GM18861 (cell line): ENCODE measurements around the gene SLC5A11.
"Not testable (repeated sequence)": the region's sequence is repeated elsewhere in the genome, so short reads cannot be mapped to it uniquely, and the experiment has no call there.

ENCODE experiments used
- ATAC-seq: cut with Tn5 transposase; IDR thresholded peaks from one replicate; pipeline ENCODE4 v1.9.1; 2021; ENCODE audit not compliant: unreplicated experiment

Gene SLC5A11

GRCh38 chr16:24834459-24835335, 11.1 kb upstream of the SLC5A11 start:
- ATAC-seq: no peak

- ATAC-seq: no peak
Observed at GRCh38 chr16:24836836-24837235, 8.9 kb upstream of the SLC5A11 start.

- no peak for ATAC-seq
Observed at GRCh38 chr16:24837969-24838368, 7.8 kb upstream of the SLC5A11 start.

- ATAC-seq: no peak
Observed at GRCh38 chr16:24838554-24839266, 7.1 kb upstream of the SLC5A11 start.

- ATAC-seq: no peak
Observed at GRCh38 chr16:24839347-24839972, 6.3 kb upstream of the SLC5A11 start.

- ATAC-seq: no peak
Observed at GRCh38 chr16:24841291-24841690, 4.5 kb upstream of the SLC5A11 start.

- no peak for ATAC-seq
Observed at GRCh38 chr16:24844101-24845030, 1.4 kb upstream of the SLC5A11 start.

- ATAC-seq: not testable (repeated sequence)
Observed at GRCh38 chr16:24845031-24845365, 765 bp upstream of the SLC5A11 start.

GRCh38 chr16:24846548-24847357, 990 bp downstream of the SLC5A11 start:
- no peak for ATAC-seq

- ATAC-seq: no peak
Observed at GRCh38 chr16:24847358-24847664, 1.5 kb downstream of the SLC5A11 start.

- ATAC-seq: no peak
Observed at GRCh38 chr16:24848065-24848464, 2.3 kb downstream of the SLC5A11 start.

- no peak for ATAC-seq
Observed at GRCh38 chr16:24849641-24850040, 3.9 kb downstream of the SLC5A11 start.

- ATAC-seq: no peak
Observed at GRCh38 chr16:24850289-24850938, 4.7 kb downstream of the SLC5A11 start.

GRCh38 chr16:24851700-24852099, 5.9 kb downstream of the SLC5A11 start:
- ATAC-seq: no peak

- no peak for ATAC-seq
Observed at GRCh38 chr16:24852281-24852721, 6.5 kb downstream of the SLC5A11 start.

- no peak for ATAC-seq
Observed at GRCh38 chr16:24853169-24853824, 7.5 kb downstream of the SLC5A11 start.

- no peak for ATAC-seq
Observed at GRCh38 chr16:24853830-24854229, 8.1 kb downstream of the SLC5A11 start.

GRCh38 chr16:24854607-24855171, 8.9 kb downstream of the SLC5A11 start:
- no peak for ATAC-seq

GRCh38 chr16:24855678-24856077, 9.9 kb downstream of the SLC5A11 start:
- ATAC-seq: no peak
